H1 (cell line): ENCODE results near the gene CAMKMT. TPM values are rescaled to one million over a fixed set of nuclear protein-coding genes. Genes with fewer than 3 reads are reported as not detected.

Source experiments
- CBX8 ChIP-seq: fragments of 300-800, 300-1000 bp; sonication (generic); IDR thresholded peaks from 2 replicates; pipeline ENCODE4 v1.7.1; 2016; ENCODE audit warnings: low read depth, low read length, borderline replicate concordance
- CEBPB ChIP-seq: IDR thresholded peaks from 2 replicates; pipeline ENCODE4 v1.6.1; 2012; ENCODE audit warnings: low read depth, low read length
- CREB1 ChIP-seq: IDR thresholded peaks from 2 replicates; pipeline ENCODE4 v1.6.1; 2012; ENCODE audit warnings: inconsistent platforms
- FOSL1 ChIP-seq: IDR thresholded peaks from 2 replicates; pipeline ENCODE4 v1.6.1; 2011; ENCODE audit warnings: mild to moderate bottlenecking, low read depth, low read length, moderate library complexity; ENCODE audit not compliant: insufficient read depth
- SIN3A ChIP-seq, 2 experiments: IDR thresholded peaks in 1 of 2; conservative IDR thresholded peaks in 1 of 2; 2 replicates each; pipeline ENCODE4 v1.6.1; 2011 to 2012; ENCODE audit warnings: low read length in 2 of 2, improper control_type of control experiment in 1 of 2, low read depth in 1 of 2, mild to moderate bottlenecking in 1 of 2
- SIX5 ChIP-seq: IDR thresholded peaks from 2 replicates; pipeline ENCODE4 v1.6.1; 2011; ENCODE audit warnings: mild to moderate bottlenecking, low read depth, low read length
- TAF7 ChIP-seq: optimal IDR thresholded peaks from 2 replicates; pipeline ENCODE3; 2011; ENCODE audit warnings: low read depth, mild to moderate bottlenecking, inconsistent platforms, low read length, moderate library complexity, borderline replicate concordance
- polyA plus RNA-seq, 7 experiments: library from polyadenylated mRNA; depleted of rRNA in 3 of 7; stranded (reverse) in 5 of 7; unstranded in 2 of 7; fragments of >200 nt in 5 of 7; fragments of 200-250 nt in 2 of 7; gene quantifications; 1 replicate in 5 of 7; 2 replicates in 1 of 7; 4 replicates in 1 of 7; pipeline versions ENCODE4 v1.2.1 to v1.2.3, GENCODE V29; 2011 to 2013; ENCODE audit warnings: missing spikeins in 2 of 7, mixed read lengths in 2 of 7
- total RNA-seq: library from RNA; stranded (reverse); fragmentation: NEBNext Ultra II Directional; extraction: Animal tissue kit (Norgen Biotek cat#: 25700); gene quantifications from 2 replicates; pipeline ENCODE4 v1.2.1, GENCODE V29; 2021

Gene CAMKMT
- total and polyA plus RNA-seq, 2 of the 8 experiments (the other 6 are each of a cell fraction or from before 2014, with no cell fraction given): 14.7 to 22.4 TPM

DNA sequence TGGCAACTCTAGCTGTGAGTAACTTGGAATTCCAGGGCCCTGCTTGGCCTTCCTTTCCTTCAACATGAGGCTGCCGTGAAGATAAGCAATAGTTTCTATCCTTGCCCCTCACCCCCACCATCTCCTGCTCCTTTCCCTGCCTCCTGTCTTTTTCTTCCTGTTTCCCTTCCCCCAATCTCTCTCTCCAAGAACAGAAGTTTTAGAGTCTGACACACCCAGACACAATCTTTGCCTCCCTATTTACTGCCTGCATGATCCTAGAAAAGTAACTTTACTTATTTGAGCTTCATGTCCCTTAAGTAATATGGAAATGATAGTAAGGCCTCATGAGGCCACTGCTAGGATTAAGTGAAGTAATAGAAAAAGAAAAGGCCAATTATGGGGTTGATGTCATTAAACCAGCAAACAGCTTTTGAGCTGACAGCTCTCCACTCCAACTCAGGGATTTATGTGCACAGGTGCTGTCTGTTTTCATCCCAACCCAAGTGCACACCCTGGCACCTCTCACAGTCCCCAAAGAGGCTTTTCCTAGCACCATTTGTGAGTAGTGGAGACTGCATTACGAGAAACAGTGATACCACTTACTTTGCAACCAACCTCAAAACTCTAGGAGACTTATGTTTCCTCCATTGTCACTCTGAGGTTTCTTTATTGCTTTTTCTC is 456.1 kb downstream of the CAMKMT start (continued):
- TF ChIP-seq SIN3A (conservative IDR thresholded peaks at IDR 0.05 in 1 of 2, IDR thresholded peaks at IDR 0.05 in 1 of 2; ENCODE audit: low read depth in 1 of 2, low read length in 2 of 2) (no peak), CREB1 (no peak), SIX5 (no peak), FOSL1 (no peak), TAF7 (no peak), CEBPB (no peak), CBX8 (no peak)
